HL-60/S4 treated with phorbol 12-myristate 13-acetate at 8.2 ng/mL for 4 days and 3 days (cell line): ENCODE measurements around the gene OBSCN.

Experiments
- in situ Hi-C: fragments of 300-500 bp; cut with MboI; formaldehyde crosslinking; loops from 2 replicates; pipeline ENCODE4 v1.15.0; 2022; ENCODE audit warnings: low sequenced_read_pairs

The OBSCN gene

GRCh38 chr1:228364068-228364705 is 156.3 kb downstream of the OBSCN start:
- in situ Hi-C loops: no loop called here

- in situ Hi-C loops: no loop called here
Observed at GRCh38 chr1:228364706-228365213, 156.9 kb downstream of the OBSCN start.

GRCh38 chr1:228365271-228366061 is 157.6 kb downstream of the OBSCN start:
- in situ Hi-C loops: no loop called here

- in situ Hi-C loops: no loop called here
Observed at GRCh38 chr1:228366062-228366865, 158.4 kb downstream of the OBSCN start.

- in situ Hi-C loops: no loop called here
Observed at GRCh38 chr1:228366866-228367741, 159.3 kb downstream of the OBSCN start.

- in situ Hi-C loops: no loop called here
Observed at GRCh38 chr1:228367798-228368791, 160.3 kb downstream of the OBSCN start.

GRCh38 chr1:228368801-228369607 is 161.2 kb downstream of the OBSCN start:
- in situ Hi-C loops: no loop called here

- in situ Hi-C loops: no loop called here
Observed at GRCh38 chr1:228369608-228370438, 162.0 kb downstream of the OBSCN start.

- in situ Hi-C loops: no loop called here
Observed at GRCh38 chr1:228370439-228370940, 162.6 kb downstream of the OBSCN start.

GRCh38 chr1:228370941-228371740 is 163.3 kb downstream of the OBSCN start:
- in situ Hi-C loops: no loop called here

- in situ Hi-C loops: no loop called here
Observed at GRCh38 chr1:228371741-228372182, 163.9 kb downstream of the OBSCN start.

- in situ Hi-C loops: no loop called here
Observed at GRCh38 chr1:228372183-228373003, 164.5 kb downstream of the OBSCN start.

- in situ Hi-C loops: no loop called here
Observed at GRCh38 chr1:228373004-228373680, 165.3 kb downstream of the OBSCN start.

GRCh38 chr1:228373681-228374571 is 166.1 kb downstream of the OBSCN start:
- in situ Hi-C loops: no loop called here
